GM12872 (cell line): ENCODE measurements around the gene OLIG1.

ENCODE experiments used
- CTCF ChIP-seq: IDR thresholded peaks from 3 replicates; pipeline ENCODE4 v1.5.1; 2011; ENCODE audit warnings: low read depth, mild to moderate bottlenecking, low read length, moderate library complexity; ENCODE audit not compliant: insufficient read depth

The OLIG1 gene

GRCh38 chr21:33114276-33114675, 44.3 kb downstream of the OLIG1 start:
- TF ChIP-seq CTCF: no peak

- TF ChIP-seq CTCF: no peak
These were observed 45.9 kb downstream of the OLIG1 start for GRCh38 chr21:33115631-33116510.

- TF ChIP-seq CTCF: no peak
These were observed 46.7 kb downstream of the OLIG1 start for GRCh38 chr21:33116676-33117075.

GRCh38 chr21:33117101-33117888, 47.4 kb downstream of the OLIG1 start:
- TF ChIP-seq CTCF: no peak
